ENCODE measurements around the gene LYPLA2. TPM values are rescaled to one million over a fixed set of nuclear protein-coding genes. Genes with fewer than 3 reads are reported as not detected.
A peak's percentile ranks its signal among the peaks of the same experiment; 100 is the strongest.

Gene LYPLA2
- total and polyA plus RNA-seq, 2 donors (not counting 3 experiments of a cell fraction or from before 2014, with no cell fraction given) = 110 to 137 TPM

GRCh38 chr1:23791516-23792047 lies 637 bp downstream of the LYPLA2 start:
- peaks cover 24% of the 10 kb centered on the region for H3K79me2 ChIP-seq (ENCODE audit: control insufficient read depth, insufficient read depth, low read length)
- no peaks in the 10 kb centered on the region for H3K9me3 ChIP-seq (replicated peaks; ENCODE audit: control insufficient read depth, insufficient read depth, low read length)
- peak overlapping the region; percentile 88 for H3K9ac ChIP-seq (replicated peaks; ENCODE audit: extremely low read depth, insufficient read depth, low read length)
- DNase-seq (ENCODE audit: low read depth, low spot score) (no peak), FAIRE-seq (peak; percentile 72)
- H3K27ac ChIP-seq (ENCODE audit: insufficient read depth, low read depth, low read length) = peak overlapping the region; percentile 67
- peaks cover 22% of the 10 kb centered on the region for H3K4me1 ChIP-seq (ENCODE audit: control insufficient read depth, extremely low read depth, insufficient read depth, low read length)
- dilution Hi-C loops (cut with MboI; ENCODE audit: extremely low pct_ligation_motif_present, low sequenced_read_pairs) (no loop called here), intact Hi-C loops (cut with micrococcal nuclease) (loop anchor here (1.0 to 2.0 kb wide), 3 partner anchors 9 to 19 kb away; partner anchors contain the start of genes GALE and PITHD1)
- H3K4me2 ChIP-seq (ENCODE audit: insufficient read depth, low read length) = peak overlapping the region; percentile 93
- no peaks in the 10 kb centered on the region for H3K27me3 ChIP-seq (ENCODE audit: control insufficient read depth in 2 of 2, insufficient read depth in 2 of 2, low read length in 2 of 2)
- peak overlapping the region; percentile 7 for H2AFZ ChIP-seq (ENCODE audit: low read depth, low read length)
- no peak for TF ChIP-seq POLR2AphosphoS5 (IDR thresholded peaks at IDR 0.05; ENCODE audit: insufficient read depth, low read depth, low read length)
- no peak for TF ChIP-seq MAX (IDR thresholded peaks at IDR 0.05; ENCODE audit: insufficient read depth, insufficient read length)
- no peak for TF ChIP-seq EZH2 (IDR thresholded peaks at IDR 0.05; ENCODE audit: borderline replicate concordance, low read depth, low read length, severe bottlenecking)
- TF ChIP-seq, protein P1, sequence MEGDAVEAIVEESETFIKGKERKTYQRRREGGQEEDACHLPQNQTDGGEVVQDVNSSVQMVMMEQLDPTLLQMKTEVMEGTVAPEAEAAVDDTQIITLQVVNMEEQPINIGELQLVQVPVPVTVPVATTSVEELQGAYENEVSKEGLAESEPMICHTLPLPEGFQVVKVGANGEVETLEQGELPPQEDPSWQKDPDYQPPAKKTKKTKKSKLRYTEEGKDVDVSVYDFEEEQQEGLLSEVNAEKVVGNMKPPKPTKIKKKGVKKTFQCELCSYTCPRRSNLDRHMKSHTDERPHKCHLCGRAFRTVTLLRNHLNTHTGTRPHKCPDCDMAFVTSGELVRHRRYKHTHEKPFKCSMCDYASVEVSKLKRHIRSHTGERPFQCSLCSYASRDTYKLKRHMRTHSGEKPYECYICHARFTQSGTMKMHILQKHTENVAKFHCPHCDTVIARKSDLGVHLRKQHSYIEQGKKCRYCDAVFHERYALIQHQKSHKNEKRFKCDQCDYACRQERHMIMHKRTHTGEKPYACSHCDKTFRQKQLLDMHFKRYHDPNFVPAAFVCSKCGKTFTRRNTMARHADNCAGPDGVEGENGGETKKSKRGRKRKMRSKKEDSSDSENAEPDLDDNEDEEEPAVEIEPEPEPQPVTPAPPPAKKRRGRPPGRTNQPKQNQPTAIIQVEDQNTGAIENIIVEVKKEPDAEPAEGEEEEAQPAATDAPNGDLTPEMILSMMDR (IDR thresholded peaks at IDR 0.05; ENCODE audit: extremely low read depth in 1 of 2, insufficient read depth in 1 of 2, low read depth in 1 of 2, low read length in 2 of 2) = no peak
- no peak for TF ChIP-seq MYC (IDR thresholded peaks at IDR 0.05; ENCODE audit: low read depth, low read length)
- TF ChIP-seq GATA2 (IDR thresholded peaks at IDR 0.05; ENCODE audit: insufficient read depth, insufficient read length, low read depth, low read length) = no peak
- no peak for TF ChIP-seq POLR2A (IDR thresholded peaks at IDR 0.05; ENCODE audit: low read depth, low read length)
- no peak for TF ChIP-seq JUN (IDR thresholded peaks at IDR 0.05; ENCODE audit: borderline replicate concordance, insufficient read depth, insufficient read length, low read depth)
- TF ChIP-seq FOS (IDR thresholded peaks at IDR 0.05; ENCODE audit: borderline replicate concordance, insufficient read depth, low read length) = no peak
- no TSS peak for BruUV-seq (replicated peaks)
- H3K9me1 ChIP-seq (replicated peaks; ENCODE audit: control insufficient read depth, extremely low read depth, insufficient read depth, low read length) = no peaks in the 10 kb centered on the region
- H3K36me3 ChIP-seq (ENCODE audit: control insufficient read depth in 2 of 2, extremely low read depth in 1 of 2, insufficient read depth in 2 of 2, low read length in 2 of 2) = peaks cover 9 to 28% of the 10 kb centered on the region in 2 experiments
- no peaks in the 10 kb centered on the region for H4K20me1 ChIP-seq (replicated peaks; ENCODE audit: control insufficient read depth, extremely low read depth, insufficient read depth, low read length)
- CTCF ChIA-PET = interaction anchor here (0.7 to 3.3 kb wide), 5 partner anchors 9 to 63 kb away, joined by 3 to 22 read pairs (median 4); partner anchors contain the start of genes GALE and PITHD1
- peak overlapping the region; percentile 77 to 99 (median 95) for H3K4me3 ChIP-seq (replicated peaks in 1 of 3; ENCODE audit: insufficient read depth in 1 of 3, low read depth in 1 of 3, low read length in 3 of 3)
- POLR2A ChIA-PET = interaction anchor here (1.4 to 1.7 kb wide), 2 partner anchors 8 to 13 kb away, joined by 3 to 7 read pairs; partner anchors contain the start of genes GALE and PITHD1
